Mammary microvascular endothelial cell (primary cell): Measurements from ENCODE around the gene CTSE. TPM values are rescaled to one million over a fixed set of nuclear protein-coding genes. Genes with fewer than 3 reads are reported as not detected.

ENCODE experiments used
- total RNA-seq: library from RNA; depleted of rRNA; stranded (reverse); fragments of >200 nt; gene quantifications from 2 replicates; pipeline ENCODE4 v1.2.3, GENCODE V29; 2015

CTSE gene
- not detected in 2 replicates for total RNA-seq

DNA sequence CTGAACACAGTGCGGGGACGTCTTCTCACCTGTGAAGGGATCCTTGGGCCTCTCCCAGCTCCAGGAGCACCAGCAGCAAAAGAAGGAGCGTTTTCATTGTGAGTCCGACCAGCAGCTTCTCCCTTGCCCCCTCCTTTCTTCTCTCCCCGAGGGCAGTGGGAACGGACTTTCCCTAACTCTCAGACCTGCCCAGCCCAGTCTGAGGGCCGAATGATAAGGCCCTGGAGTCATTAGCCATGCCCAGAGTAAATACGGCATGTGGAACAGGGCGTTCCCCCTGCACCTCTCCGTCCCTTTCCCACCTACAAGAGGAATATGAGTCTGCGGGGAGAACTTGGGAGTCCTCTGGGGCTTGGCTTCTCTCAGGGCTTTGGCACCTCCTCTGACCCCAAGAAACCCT lies at the start of gene CTSE:
Gene CTSE (minus strand): TSS at position 201 of the 400 bp plus-strand sequence. CDS start 104 bp downstream, at position 97.

DNA sequence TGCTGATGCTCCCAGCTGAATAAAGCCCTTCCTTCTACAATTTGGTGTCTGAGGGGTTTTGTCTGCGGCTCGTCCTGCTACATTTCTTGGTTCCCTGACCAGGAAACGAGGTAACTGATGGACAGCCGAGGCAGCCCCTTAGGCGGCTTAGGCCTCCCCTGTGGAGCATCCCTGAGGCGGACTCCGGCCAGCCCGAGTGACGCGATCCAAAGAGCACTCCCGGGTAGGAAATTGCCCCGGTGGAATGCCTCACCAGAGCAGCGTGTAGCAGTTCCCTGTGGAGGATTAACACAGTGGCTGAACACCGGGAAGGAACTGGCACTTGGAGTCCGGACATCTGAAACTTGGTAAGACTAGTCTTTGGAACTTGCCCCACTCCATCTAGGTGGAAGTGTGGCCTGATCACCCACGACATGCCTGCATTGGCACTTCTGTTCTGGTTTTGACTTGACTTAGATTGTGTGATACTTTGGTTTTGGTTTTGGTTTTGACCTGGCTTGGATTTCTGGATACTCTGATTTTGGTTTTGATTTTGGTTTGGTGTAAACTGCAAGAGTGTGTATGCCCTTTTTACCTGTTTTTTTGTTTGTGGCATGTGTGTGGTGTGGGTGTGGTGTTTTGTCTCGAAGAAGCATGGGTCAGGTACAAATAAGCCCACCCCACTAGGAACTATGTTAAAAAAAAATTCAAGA lies 29.4 kb upstream of the CTSE start, which contains the start of gene RHEX:
Gene RHEX (plus strand): TSS at position 255 of the 692 bp plus-strand sequence. CDS start 44,656 bp downstream, outside the sequence.

DNA sequence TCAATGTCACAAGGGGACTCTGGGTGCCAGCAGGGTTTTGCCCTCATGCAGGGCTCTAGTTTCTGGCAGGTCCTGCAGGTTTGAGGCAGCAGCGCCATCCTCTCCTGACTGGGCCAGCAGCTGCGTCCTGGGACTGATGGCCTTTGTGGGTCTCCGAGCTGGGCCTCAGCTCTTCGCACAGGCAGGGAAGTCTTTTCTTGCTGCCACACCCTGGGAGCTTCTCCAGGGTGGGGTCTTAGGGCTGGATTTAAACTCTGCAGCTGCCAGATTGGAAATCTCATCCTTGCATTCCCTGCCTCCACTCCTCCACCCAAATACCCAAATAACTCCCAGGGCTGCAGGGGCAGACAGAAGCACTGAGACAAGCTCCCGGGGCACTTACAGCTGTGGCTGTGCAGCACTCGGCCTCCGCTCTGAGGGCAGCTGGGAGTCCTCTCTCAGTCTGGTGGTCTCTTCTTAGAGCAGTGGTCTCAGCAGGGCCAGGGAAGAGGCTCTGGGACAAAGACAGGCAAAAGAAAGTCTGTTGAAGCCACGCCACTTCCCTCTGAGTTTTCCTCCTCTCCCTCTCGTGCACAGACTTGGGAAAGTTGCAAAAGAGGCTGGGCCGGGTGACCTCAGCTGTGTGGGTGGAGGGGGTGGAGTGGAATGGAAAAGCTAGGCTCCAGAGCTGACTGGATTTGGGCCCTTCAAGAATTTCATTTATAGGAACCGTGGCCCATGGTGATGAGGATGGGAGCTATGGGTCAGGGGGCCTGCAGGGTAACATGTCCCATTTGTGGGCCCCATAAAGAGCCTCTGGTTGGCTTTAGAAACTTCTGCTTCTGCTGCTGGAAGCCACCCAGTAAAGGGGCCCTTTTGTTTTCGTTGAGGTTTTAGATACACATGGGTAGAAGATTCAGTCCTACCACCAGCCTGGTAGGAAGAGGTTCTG lies 20.6 kb downstream of the CTSE start, which contains the start of gene RAB7B:
Gene RAB7B (minus strand): TSS at position 525 of the 931 bp plus-strand sequence. CDS start 9,260 bp downstream, outside the sequence.

Other genes with a start within 250 kb of the CTSE start
- 16.0 and 17.1 TPM in 2 replicates for gene RAB29, start 248.4 kb downstream of the CTSE start, total RNA-seq
- 10.5 and 18.7 TPM in 2 replicates for gene SLC41A1, start 210.7 kb downstream of the CTSE start, total RNA-seq
- not detected in 2 replicates for gene PM20D1, start 173.8 kb downstream of the CTSE start, total RNA-seq
- 0.34 and 0.53 TPM in 2 replicates for gene SLC26A9, start 80.4 kb downstream of the CTSE start, total RNA-seq
- gene RAB7B, start 20.5 kb downstream of the CTSE start, total RNA-seq: 0.10 TPM in 1 of 2 replicates, not detected in the other
- gene RHEX, start 29.3 kb upstream of the CTSE start, total RNA-seq: not detected in 2 replicates
- gene AVPR1B, start 93.5 kb upstream of the CTSE start, total RNA-seq: not detected in 2 replicates
- 7.9 TPM in 2 replicates for gene FAM72A, start 178.9 kb upstream of the CTSE start, total RNA-seq
- 49.5 and 73.1 TPM in 2 replicates for gene SRGAP2, start 179.6 kb upstream of the CTSE start, total RNA-seq